ENCODE measurements around the gene MME.
A peak's percentile ranks its signal among the peaks of the same experiment; 100 is the strongest.

Gene MME

GRCh38 chr3:155070932-155071387 is 9.2 kb upstream of the MME start:
- peak overlapping the region; percentile 75 for H4K8ac ChIP-seq (ENCODE audit: low read length)
- peaks cover 22% of the 10 kb centered on the region for H3K9me3 ChIP-seq (ENCODE audit: control insufficient read depth, low read length)
- peak overlapping the region; percentile 61 for H2AFZ ChIP-seq (ENCODE audit: low read depth, low read length)
- H3K79me1 ChIP-seq (replicated peaks; ENCODE audit: low read length, poor library complexity, severe bottlenecking), result no peaks in the 10 kb centered on the region
- H2BK120ac ChIP-seq (ENCODE audit: low read depth, low read length), result peak overlapping the region; percentile 27
- peak overlapping the region; percentile 51 to 87 for H3K4ac ChIP-seq (ENCODE audit: low read depth in 1 of 2, low read length in 2 of 2)
- no peak overlapping the region for H3K14ac ChIP-seq (ENCODE audit: low read length in 2 of 2)
- H3K4me3 ChIP-seq (ENCODE audit: insufficient read depth in 1 of 2, low read depth in 1 of 2, low read length in 2 of 2), result no peak overlapping the region
- no peaks in the 10 kb centered on the region for H3K27me3 ChIP-seq (ENCODE audit: control insufficient read depth in 1 of 2, insufficient read depth in 1 of 2, low read length in 2 of 2)
- H4K91ac ChIP-seq (ENCODE audit: low read length), result peak overlapping the region; percentile 68
- H3K4me2 ChIP-seq (ENCODE audit: low read length, poor library complexity, severe bottlenecking), result peak overlapping the region; percentile 61
- H2BK12ac ChIP-seq (ENCODE audit: low read length in 2 of 2), result peak overlapping the region; percentile 72 to 89
- peak overlapping the region; percentile 67 for H2BK15ac ChIP-seq (ENCODE audit: low read depth, poor library complexity, severe bottlenecking)
- no peak overlapping the region for H2AK5ac ChIP-seq (ENCODE audit: low read length, severe bottlenecking)
- H3K4me1 ChIP-seq (ENCODE audit: control insufficient read depth, insufficient read depth, low read depth, low read length), result peaks cover 3% of the 10 kb centered on the region
- H3K23ac ChIP-seq (ENCODE audit: low read length in 2 of 2), result peak overlapping the region in 1 of 2 experiments; percentile 69
- peak overlapping the region; percentile 86 for H3K9ac ChIP-seq (ENCODE audit: low read length)
- H3K27ac ChIP-seq (ENCODE audit: low read length, poor library complexity, severe bottlenecking), result peak overlapping the region; percentile 97
- peak overlapping the region; percentile 90 for H2BK5ac ChIP-seq (ENCODE audit: low read depth, low read length, poor library complexity, severe bottlenecking)
- WGBS, result 3% methylated on average over 8 of the region's 8 CpGs
- H3K36me3 ChIP-seq (ENCODE audit: control insufficient read depth in 1 of 2, insufficient read depth in 2 of 2, low read depth in 1 of 2, low read length in 2 of 2), result no peaks in the 10 kb centered on the region
- H3K18ac ChIP-seq (ENCODE audit: low read depth in 1 of 2, low read length in 2 of 2), result peak overlapping the region; percentile 86 to 87
- DNase-seq, result peak; percentile 96

- Histone ChIP-seq H3K27me3 (ENCODE audit: control insufficient read depth in 1 of 2, insufficient read depth in 1 of 2, low read length in 2 of 2) (no peaks in the 10 kb centered on the region), H3K4me1 (ENCODE audit: control insufficient read depth, insufficient read depth, low read depth, low read length) (peaks cover 6% of the 10 kb centered on the region), H3K36me3 (ENCODE audit: control insufficient read depth in 1 of 2, insufficient read depth in 2 of 2, low read depth in 1 of 2, low read length in 2 of 2) (no peaks in the 10 kb centered on the region), H2AFZ (ENCODE audit: low read depth, low read length) (no peak overlapping the region), H3K9ac (ENCODE audit: low read length) (no peak overlapping the region), H4K8ac (ENCODE audit: low read length) (no peak overlapping the region), H3K4me3 (ENCODE audit: insufficient read depth in 1 of 2, low read depth in 1 of 2, low read length in 2 of 2) (no peak overlapping the region), H2BK120ac (ENCODE audit: low read depth, low read length) (no peak overlapping the region), H4K91ac (ENCODE audit: low read length) (no peak overlapping the region), H3K9me3 (ENCODE audit: control insufficient read depth, low read length) (peaks cover 24% of the 10 kb centered on the region), H2BK5ac (ENCODE audit: low read depth, low read length, poor library complexity, severe bottlenecking) (no peak overlapping the region), H2BK15ac (ENCODE audit: low read depth, poor library complexity, severe bottlenecking) (no peak overlapping the region), H3K18ac (ENCODE audit: low read depth in 1 of 2, low read length in 2 of 2) (no peak overlapping the region), H3K27ac (ENCODE audit: low read length, poor library complexity, severe bottlenecking) (no peak overlapping the region), H3K23ac (ENCODE audit: low read length in 2 of 2) (no peak overlapping the region), H3K14ac (ENCODE audit: low read length in 2 of 2) (no peak overlapping the region), H3K4me2 (ENCODE audit: low read length, poor library complexity, severe bottlenecking) (no peak overlapping the region), H2AK5ac (ENCODE audit: low read length, severe bottlenecking) (no peak overlapping the region), H3K79me1 (replicated peaks; ENCODE audit: low read length, poor library complexity, severe bottlenecking) (no peaks in the 10 kb centered on the region), H3K4ac (ENCODE audit: low read depth in 1 of 2, low read length in 2 of 2) (no peak overlapping the region), H2BK12ac (ENCODE audit: low read length in 2 of 2) (no peak overlapping the region)
- DNase-seq, result no peak
Measured at GRCh38 chr3:155075200-155075599, 4.9 kb upstream of the MME start.

GRCh38 chr3:155076888-155077287 is 3.2 kb upstream of the MME start:
- Histone ChIP-seq H2BK12ac (ENCODE audit: low read length in 2 of 2) (peak overlapping the region in 1 of 2 experiments; percentile 50), H2BK120ac (ENCODE audit: low read depth, low read length) (no peak overlapping the region), H3K4ac (ENCODE audit: low read depth in 1 of 2, low read length in 2 of 2) (no peak overlapping the region), H3K18ac (ENCODE audit: low read depth in 1 of 2, low read length in 2 of 2) (no peak overlapping the region), H3K27me3 (ENCODE audit: control insufficient read depth in 1 of 2, insufficient read depth in 1 of 2, low read length in 2 of 2) (no peaks in the 10 kb centered on the region), H2AFZ (ENCODE audit: low read depth, low read length) (no peak overlapping the region), H3K79me1 (replicated peaks; ENCODE audit: low read length, poor library complexity, severe bottlenecking) (no peaks in the 10 kb centered on the region), H2BK15ac (ENCODE audit: low read depth, poor library complexity, severe bottlenecking) (no peak overlapping the region), H4K91ac (ENCODE audit: low read length) (no peak overlapping the region), H4K8ac (ENCODE audit: low read length) (no peak overlapping the region), H3K4me1 (ENCODE audit: control insufficient read depth, insufficient read depth, low read depth, low read length) (peaks cover 3% of the 10 kb centered on the region), H2AK5ac (ENCODE audit: low read length, severe bottlenecking) (no peak overlapping the region), H2BK5ac (ENCODE audit: low read depth, low read length, poor library complexity, severe bottlenecking) (no peak overlapping the region), H3K9me3 (ENCODE audit: control insufficient read depth, low read length) (peaks cover 24% of the 10 kb centered on the region), H3K14ac (ENCODE audit: low read length in 2 of 2) (no peak overlapping the region), H3K36me3 (ENCODE audit: control insufficient read depth in 1 of 2, insufficient read depth in 2 of 2, low read depth in 1 of 2, low read length in 2 of 2) (no peaks in the 10 kb centered on the region), H3K23ac (ENCODE audit: low read length in 2 of 2) (no peak overlapping the region), H3K9ac (ENCODE audit: low read length) (no peak overlapping the region), H3K27ac (ENCODE audit: low read length, poor library complexity, severe bottlenecking) (no peak overlapping the region), H3K4me2 (ENCODE audit: low read length, poor library complexity, severe bottlenecking) (no peak overlapping the region), H3K4me3 (ENCODE audit: insufficient read depth in 1 of 2, low read depth in 1 of 2, low read length in 2 of 2) (no peak overlapping the region)
- no peak for DNase-seq
- 95% methylated on average over 4 of the region's 4 CpGs for whole genome bisulfite sequencing

GRCh38 chr3:155078711-155079467 is 1.2 kb upstream of the MME start:
- H4K91ac ChIP-seq (ENCODE audit: low read length), result no peak overlapping the region
- DNase-seq, result peak; percentile 49
- no peak overlapping the region for H4K8ac ChIP-seq (ENCODE audit: low read length)
- H2BK120ac ChIP-seq (ENCODE audit: low read depth, low read length), result peak overlapping the region; percentile 39
- H2BK15ac ChIP-seq (ENCODE audit: low read depth, poor library complexity, severe bottlenecking), result no peak overlapping the region
- H3K79me1 ChIP-seq (replicated peaks; ENCODE audit: low read length, poor library complexity, severe bottlenecking), result no peaks in the 10 kb centered on the region
- no peak overlapping the region for H2BK5ac ChIP-seq (ENCODE audit: low read depth, low read length, poor library complexity, severe bottlenecking)
- peak overlapping the region; percentile 82 for H3K4me2 ChIP-seq (ENCODE audit: low read length, poor library complexity, severe bottlenecking)
- H3K4me1 ChIP-seq (ENCODE audit: control insufficient read depth, insufficient read depth, low read depth, low read length), result peaks cover 3% of the 10 kb centered on the region
- H3K18ac ChIP-seq (ENCODE audit: low read depth in 1 of 2, low read length in 2 of 2), result peak overlapping the region in 1 of 2 experiments; percentile 28
- no peak overlapping the region for H3K23ac ChIP-seq (ENCODE audit: low read length in 2 of 2)
- peaks cover 18% of the 10 kb centered on the region for H3K9me3 ChIP-seq (ENCODE audit: control insufficient read depth, low read length)
- H2AK5ac ChIP-seq (ENCODE audit: low read length, severe bottlenecking), result no peak overlapping the region
- H2BK12ac ChIP-seq (ENCODE audit: low read length in 2 of 2), result peak overlapping the region in 1 of 2 experiments; percentile 24
- no peak overlapping the region for H3K14ac ChIP-seq (ENCODE audit: low read length in 2 of 2)
- H3K4ac ChIP-seq (ENCODE audit: low read depth in 1 of 2, low read length in 2 of 2), result no peak overlapping the region
- H3K4me3 ChIP-seq (ENCODE audit: insufficient read depth in 1 of 2, low read depth in 1 of 2, low read length in 2 of 2), result peak overlapping the region; percentile 77 to 88
- H3K36me3 ChIP-seq (ENCODE audit: control insufficient read depth in 1 of 2, insufficient read depth in 2 of 2, low read depth in 1 of 2, low read length in 2 of 2), result peaks cover 0 to 3% of the 10 kb centered on the region in 2 experiments
- H2AFZ ChIP-seq (ENCODE audit: low read depth, low read length), result peak overlapping the region; percentile 10
- no peaks in the 10 kb centered on the region for H3K27me3 ChIP-seq (ENCODE audit: control insufficient read depth in 1 of 2, insufficient read depth in 1 of 2, low read length in 2 of 2)
- WGBS, result 2% methylated on average over 16 of the region's 18 CpGs
- H3K27ac ChIP-seq (ENCODE audit: low read length, poor library complexity, severe bottlenecking), result no peak overlapping the region
- H3K9ac ChIP-seq (ENCODE audit: low read length), result peak overlapping the region; percentile 96

Measured in mesenchymal stem cell (in vitro differentiated cells and primary cell).